Testis (tissue), 2 donors: ENCODE data around the gene TGDS.

ENCODE experiments used
- CTCF ChIP-seq, 3 experiments: fragments of 450-650 bp in 2 of 3; fragments of 200-600 bp in 1 of 3; sonication (generic) in 1 of 3; IDR thresholded peaks; one replicate each; pipeline ENCODE4 v1.5.1; 2016 to 2019; ENCODE audit warnings: antibody characterized with exemption in 3 of 3, mild to moderate bottlenecking in 2 of 3, moderate library complexity in 1 of 3
- POLR2A ChIP-seq: fragments of 450-650 bp; IDR thresholded peaks from one replicate; pipeline ENCODE4 v1.6.1; 2017; ENCODE audit warnings: antibody characterized with exemption, mild to moderate bottlenecking, moderate library complexity

- no peak for TF ChIP-seq CTCF (IDR thresholded peaks at IDR 0.05)
- TF ChIP-seq POLR2A, result no peak
These were observed 39.3 kb downstream of the TGDS start for GRCh38 chr13:94556621-94557020.
